T-helper 1 cell treated with Interleukin-12 subunit alpha and Interleukin-12 subunit beta and Interleukin-4 antibody, amounts not matched to agents 30 ng/mL and 1 ng/mL, for 36 hours (primary cell): ENCODE data around the gene SUPT3H. TPM values are rescaled to one million over a fixed set of nuclear protein-coding genes. Genes with fewer than 3 reads are reported as not detected.

Source experiments
- intact Hi-C: fragments of 100-400 bp; cut with micrococcal nuclease; formaldehyde crosslinking; loops from one replicate; pipeline ENCODE4 v1.15.1; 2024
- total RNA-seq: library from RNA; stranded (reverse); gene quantifications from 2 replicates; pipeline ENCODE4 v1.2.3, GENCODE V29; 2022

Gene SUPT3H
- total RNA-seq, 1 donor from 2014 or later = 8.1 TPM

- intact Hi-C loops = loop anchor here (1.0 to 5.0 kb wide), 3 partner anchors 20 to 89 kb away; no protein-coding TSS in a partner anchor
These were observed 356.1 kb downstream of the SUPT3H start for GRCh38 chr6:45021676-45022075.

- intact Hi-C loops = no loop called here
These were observed 365.0 kb downstream of the SUPT3H start for GRCh38 chr6:45012687-45013086.

- intact Hi-C loops = loop anchor here (1.0 to 10.0 kb wide), 4 partner anchors 8 to 1005 kb away; partner anchors contain the start of gene CLIC5
These were observed 368.2 kb downstream of the SUPT3H start for GRCh38 chr6:45009576-45009975.

- intact Hi-C loops = loop anchor here (10.0 kb wide), 3 partner anchors 578 to 1008 kb away; partner anchors contain the start of gene CLIC5
These were observed 370.8 kb downstream of the SUPT3H start for GRCh38 chr6:45006893-45007292.

DNA sequence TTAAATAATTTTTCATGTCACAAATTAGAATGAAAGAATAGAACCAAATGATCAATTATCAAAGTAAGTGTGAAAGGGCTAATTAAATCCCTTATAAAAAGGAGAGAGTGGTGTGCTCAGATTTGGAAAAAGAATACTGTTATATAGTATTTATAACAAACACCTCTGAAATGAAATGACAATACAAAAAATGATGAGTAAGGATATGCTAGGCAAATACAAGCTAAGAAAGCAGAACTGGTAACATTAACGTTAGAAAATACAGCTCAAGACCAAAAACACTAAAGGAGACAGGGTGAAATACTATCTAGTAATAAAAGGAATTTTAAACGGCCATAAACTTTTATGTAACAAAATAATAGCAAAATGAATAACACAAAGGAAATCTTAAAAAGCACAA is 373.8 kb downstream of the SUPT3H start:
- intact Hi-C loops = loop anchor here (5.0 to 10.0 kb wide), 6 partner anchors 288 to 1011 kb away; partner anchors contain the start of gene CLIC5

GRCh38 chr6:45003387-45003786 is 374.3 kb downstream of the SUPT3H start:
- intact Hi-C loops = loop anchor here (5.0 to 10.0 kb wide), 6 partner anchors 289 to 1011 kb away; partner anchors contain the start of gene CLIC5

DNA sequence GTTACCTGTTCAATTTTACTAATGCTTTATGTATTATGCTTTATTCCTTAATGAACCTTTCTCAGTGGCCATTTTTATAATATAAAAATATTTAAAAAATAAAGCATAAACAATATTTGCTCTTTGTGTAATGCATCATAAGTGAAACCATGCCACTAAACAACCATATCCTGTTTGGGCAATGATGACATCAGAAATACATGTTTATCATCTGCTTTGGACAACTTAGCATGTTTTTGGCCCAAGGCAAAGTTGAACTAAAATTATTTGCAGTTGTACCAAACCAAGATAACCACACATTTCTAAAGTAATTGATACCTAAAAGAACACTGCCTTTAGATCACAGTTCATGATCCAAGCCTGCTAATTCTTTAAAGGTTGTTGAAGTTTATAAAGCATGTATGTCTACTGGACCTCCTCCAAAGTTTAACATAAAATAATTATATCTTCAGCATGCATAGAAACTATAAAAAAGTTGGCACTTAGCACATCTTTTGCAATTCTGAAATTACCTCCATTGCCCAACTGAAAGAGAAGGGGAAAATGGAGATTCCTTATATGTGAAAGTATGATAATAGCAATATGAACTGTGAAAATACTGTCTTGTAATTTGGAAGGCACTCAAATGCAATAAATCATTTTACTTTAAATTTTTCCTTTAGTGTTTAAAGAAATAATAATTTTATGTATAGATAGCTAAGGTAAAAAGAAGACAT is 375.2 kb downstream of the SUPT3H start:
- intact Hi-C loops = loop anchor here (5.0 to 10.0 kb wide), 6 partner anchors 290 to 1012 kb away; partner anchors contain the start of gene CLIC5

GRCh38 chr6:45001663-45002062 is 376.1 kb downstream of the SUPT3H start:
- intact Hi-C loops = loop anchor here (1.0 to 10.0 kb wide), 14 partner anchors 8 to 1013 kb away; partner anchors contain the start of genes CLIC5 and SUPT3H

DNA sequence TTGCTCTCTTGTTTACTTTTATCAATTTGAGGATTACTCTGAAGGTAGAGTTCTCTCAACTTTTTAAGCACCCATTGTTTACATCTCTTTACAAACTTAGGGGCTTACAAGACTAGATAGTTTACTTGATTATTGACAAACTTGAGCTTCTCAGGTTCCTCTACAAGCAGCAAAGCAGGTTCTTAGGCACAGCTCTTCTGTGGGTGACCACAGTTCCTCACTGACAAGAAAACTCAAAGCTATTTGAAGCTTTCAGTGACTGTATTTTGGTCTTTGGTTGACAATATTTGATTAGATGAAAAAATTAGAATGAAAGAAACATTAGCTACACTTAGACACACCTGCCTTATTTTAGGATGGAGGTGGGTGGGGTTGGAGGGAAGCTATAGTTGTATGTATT is 376.9 kb downstream of the SUPT3H start:
- intact Hi-C loops = loop anchor here (1.0 to 10.0 kb wide), 14 partner anchors 8 to 1014 kb away; partner anchors contain the start of genes CLIC5 and SUPT3H

- intact Hi-C loops = no loop called here
These were observed 378.7 kb downstream of the SUPT3H start for GRCh38 chr6:44999066-44999465.

DNA sequence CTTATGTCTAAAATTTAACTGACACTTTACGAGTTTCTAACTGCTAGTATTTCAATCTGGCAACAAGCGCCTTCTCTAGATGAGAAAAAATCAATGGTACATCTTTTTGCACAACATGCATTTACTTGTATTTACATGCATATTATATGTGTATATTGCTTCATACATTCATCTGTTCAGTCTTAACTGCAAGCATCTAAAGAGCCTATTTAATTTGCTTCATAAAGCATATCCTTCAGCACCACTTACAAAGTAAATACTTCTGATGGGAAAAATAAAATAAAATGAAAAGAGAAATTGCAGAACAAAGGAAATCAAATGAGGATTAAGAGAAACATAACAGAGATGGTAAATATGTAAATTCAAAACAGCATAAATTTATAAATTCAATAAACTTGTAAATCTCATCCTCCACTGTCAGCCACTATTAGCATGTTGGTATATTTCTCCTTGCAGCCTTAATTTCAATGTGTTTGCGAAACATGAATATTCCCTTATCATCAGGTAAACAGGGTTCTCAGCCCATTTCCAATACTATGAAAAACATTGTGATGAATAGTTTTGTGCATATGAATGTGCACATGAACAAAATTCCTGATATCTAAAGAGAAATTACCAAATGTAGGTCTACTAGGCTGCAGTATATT is 382.1 kb downstream of the SUPT3H start:
- intact Hi-C loops = no loop called here

DNA sequence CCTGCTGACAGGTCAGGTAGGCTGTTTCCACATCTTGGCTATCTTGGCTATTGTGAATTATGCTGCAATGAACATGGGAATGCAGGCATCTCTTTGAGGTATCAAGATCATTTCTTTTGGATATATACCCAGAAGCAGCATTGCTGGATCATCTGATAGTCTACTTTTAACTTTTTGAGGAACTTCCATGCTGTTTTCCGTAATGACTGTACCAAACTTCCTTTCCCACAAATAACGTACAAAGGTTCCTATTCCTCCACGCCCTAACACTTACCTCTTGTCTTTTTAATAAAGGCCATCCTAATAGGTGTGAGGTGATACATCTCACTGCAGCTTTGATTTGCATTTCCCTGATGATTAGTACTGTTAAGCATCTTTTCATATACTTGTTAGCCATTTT is 388.3 kb downstream of the SUPT3H start:
- intact Hi-C loops = no loop called here

DNA sequence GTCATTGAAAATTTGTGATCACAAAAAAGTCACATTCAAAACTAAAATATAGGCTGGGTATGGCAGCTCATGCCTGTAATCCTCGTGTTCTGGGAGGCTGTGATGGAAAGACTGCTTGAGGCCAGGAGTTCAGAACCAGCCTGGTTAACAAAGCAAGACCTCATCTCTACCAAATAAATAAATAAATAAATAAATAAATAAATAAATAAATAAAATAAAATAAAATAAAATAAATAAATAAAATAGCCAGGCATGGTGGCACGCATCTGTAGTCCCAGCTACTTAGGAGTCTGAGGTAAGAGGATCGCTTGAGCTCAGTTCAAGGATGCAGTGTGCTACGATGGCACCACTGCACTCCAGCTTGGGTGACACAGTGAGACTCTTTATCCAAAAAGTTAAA is 392.7 kb downstream of the SUPT3H start:
- intact Hi-C loops = no loop called here

DNA sequence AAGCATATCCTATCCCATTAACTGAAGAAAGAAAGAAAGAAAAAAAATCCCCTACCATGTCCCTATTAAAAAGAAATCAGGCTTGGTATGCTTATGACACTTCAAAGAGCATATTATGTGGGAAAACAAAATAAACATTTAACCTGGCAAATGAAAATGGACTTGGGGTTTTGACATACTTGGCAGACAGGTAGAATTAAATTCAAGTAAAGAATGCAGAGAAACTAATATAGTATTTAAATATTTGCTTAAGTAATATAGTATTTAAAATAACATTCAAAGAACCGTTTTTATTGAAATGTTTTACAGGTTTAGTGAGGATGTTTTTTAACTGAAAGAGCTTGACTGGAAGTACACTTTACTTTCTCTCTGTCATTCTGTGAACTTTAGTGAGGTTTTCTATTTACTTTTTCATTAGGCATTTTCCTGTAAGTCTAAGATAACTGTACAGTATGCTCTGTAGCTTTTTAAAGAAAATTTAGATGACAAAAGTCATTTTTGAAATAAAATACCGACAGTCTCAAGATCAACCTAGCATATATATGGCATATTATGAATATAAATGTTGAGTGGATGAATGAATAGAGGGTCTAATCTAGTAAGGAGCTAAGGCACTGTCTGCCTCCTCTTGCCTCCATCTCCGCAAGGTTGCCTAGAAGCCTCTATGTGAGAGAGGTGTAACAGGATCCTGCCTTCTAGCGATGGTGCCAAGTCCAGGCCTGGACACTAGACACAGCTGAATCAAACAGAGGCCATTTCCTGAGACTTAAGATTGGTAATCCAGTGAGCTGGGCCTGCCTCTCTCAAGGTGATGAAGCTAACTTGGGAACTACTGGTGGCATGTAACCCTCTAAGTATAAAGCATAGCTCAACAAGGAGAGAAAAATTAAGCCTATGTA is 394.0 kb downstream of the SUPT3H start:
- intact Hi-C loops = no loop called here

DNA sequence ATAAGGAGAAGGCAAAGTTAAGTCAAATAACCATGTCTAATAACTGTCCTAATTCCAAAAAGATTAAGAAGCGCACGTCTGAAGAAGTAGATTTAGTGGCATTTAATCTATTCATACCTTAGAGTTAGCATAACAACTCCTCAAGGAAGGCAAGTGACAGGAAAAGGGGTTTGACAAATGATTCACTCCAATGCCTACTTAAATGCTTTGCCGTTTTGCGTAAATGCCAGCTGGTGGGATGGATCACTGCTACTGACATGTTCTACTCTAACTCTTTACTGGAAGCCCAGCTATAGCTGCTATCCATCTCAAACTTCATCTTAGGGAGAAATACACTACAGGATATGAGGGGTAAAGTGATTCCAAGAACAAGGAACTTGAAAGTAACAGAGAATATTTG is 396.9 kb downstream of the SUPT3H start:
- intact Hi-C loops = no loop called here

- intact Hi-C loops = loop anchor here (1.0 to 2.0 kb wide), 7 partner anchors 8 to 400 kb away; partner anchors contain the start of gene SUPT3H
These were observed 400.8 kb downstream of the SUPT3H start for GRCh38 chr6:44976677-44977641.

DNA sequence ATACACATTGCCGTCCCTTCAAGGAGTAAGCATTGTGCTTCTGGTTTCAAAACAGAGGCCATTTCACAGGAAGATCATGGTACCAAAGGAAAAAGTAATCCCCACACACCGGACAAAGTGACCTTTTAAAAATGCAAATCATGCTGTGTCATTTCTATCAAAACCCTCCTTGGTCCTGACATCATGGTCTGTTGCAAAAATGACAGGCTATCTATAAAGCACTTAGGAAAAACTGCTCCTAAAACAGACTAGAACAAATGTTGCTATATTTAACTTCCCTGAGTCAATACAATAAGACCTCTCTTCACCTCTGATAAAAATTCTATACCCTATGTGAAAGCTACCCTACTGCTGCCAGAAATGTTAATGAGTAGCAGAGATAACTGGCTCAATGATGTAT is 403.2 kb downstream of the SUPT3H start:
- intact Hi-C loops = no loop called here

GRCh38 chr6:44972709-44973108 is 405.0 kb downstream of the SUPT3H start:
- intact Hi-C loops = no loop called here

- intact Hi-C loops = loop anchor here (1.0 kb wide), 1 partner anchor 8 kb away; no protein-coding TSS in a partner anchor
These were observed 408.1 kb downstream of the SUPT3H start for GRCh38 chr6:44969446-44970185.
